OCI-LY1 (cell line): ENCODE data around the gene TMEM127.
A peak's percentile ranks its signal among the peaks of the same experiment; 100 is the strongest.

Experiments
- H2AFZ ChIP-seq: fragments of 200-600 bp; sonication (generic), shearing (Covaris generic); 2 replicates; pipeline ENCODE4 v1.6.0; 2014; ENCODE audit warnings: antibody characterized with exemption, mild to moderate bottlenecking, low read length
- H3F3A ChIP-seq: fragments of 200-600 bp; sonication (generic), shearing (Covaris generic); 2 replicates; pipeline ENCODE4 v1.6.0; 2014; ENCODE audit warnings: mild to moderate bottlenecking, antibody characterized with exemption, low read length, moderate library complexity; ENCODE audit not compliant: insufficient read depth
- H3K27ac ChIP-seq: fragments of 200-600 bp; sonication (generic); 2 replicates; pipeline ENCODE4 v1.5.1; 2014; ENCODE audit warnings: low read length, mixed run types, mild to moderate bottlenecking, low read depth; ENCODE audit not compliant: poor library complexity, severe bottlenecking
- H3K27me3 ChIP-seq: fragments of 200-600 bp; sonication (generic); 2 replicates; pipeline ENCODE4 v1.6.0; 2014; ENCODE audit warnings: antibody characterized with exemption, mild to moderate bottlenecking, low read length, moderate library complexity; ENCODE audit not compliant: insufficient read depth
- H3K36me3 ChIP-seq: fragments of 200-600 bp; sonication (generic); 2 replicates; pipeline ENCODE4 v1.6.1; 2014; ENCODE audit warnings: mild to moderate bottlenecking, antibody characterized with exemption, low read length, moderate library complexity, mixed read lengths; ENCODE audit not compliant: insufficient read depth
- H3K4me1 ChIP-seq: fragments of 200-600 bp; sonication (generic); 2 replicates; pipeline ENCODE4 v1.5.1; 2014; ENCODE audit warnings: mild to moderate bottlenecking, low read length, moderate library complexity; ENCODE audit not compliant: insufficient read depth, severe bottlenecking
- H3K4me2 ChIP-seq: fragments of 200-600 bp; sonication (generic), shearing (Covaris generic); 2 replicates; pipeline ENCODE4 v1.6.1; 2014; ENCODE audit warnings: low read length
- H3K4me3 ChIP-seq: fragments of 200-600 bp; sonication (generic); 2 replicates; pipeline ENCODE4 v1.5.1; 2014; ENCODE audit warnings: low read length, low read depth, mild to moderate bottlenecking, mixed read lengths; ENCODE audit not compliant: poor library complexity, severe bottlenecking
- H3K79me2 ChIP-seq: fragments of 200-600 bp; shearing (Covaris generic); 2 replicates; pipeline ENCODE4 v1.6.1; 2016; ENCODE audit warnings: mixed run types, low read length, mixed read lengths; ENCODE audit not compliant: insufficient read depth
- H3K9ac ChIP-seq: fragments of 200-600 bp; sonication (generic), shearing (Covaris generic); 2 replicates; pipeline ENCODE4 v1.6.1; 2014; ENCODE audit warnings: mild to moderate bottlenecking, low read length, mixed read lengths
- H3K9me2 ChIP-seq: fragments of 200-600 bp; sonication (generic), shearing (Covaris generic); 2 replicates; pipeline ENCODE4 v1.6.1; 2014; ENCODE audit warnings: low read depth, mild to moderate bottlenecking, low read length, mixed read lengths
- H3K9me3 ChIP-seq: fragments of 200-600 bp; shearing (Covaris generic); 2 replicates; pipeline ENCODE4 v1.6.1; 2014; ENCODE audit warnings: low read length, mixed read lengths
- H4K20me1 ChIP-seq: fragments of 200-600 bp; sonication (generic), shearing (Covaris generic); 2 replicates; pipeline ENCODE4 v1.6.0; 2016; ENCODE audit warnings: mild to moderate bottlenecking, low read length; ENCODE audit not compliant: insufficient read depth
- CTCF ChIP-seq: fragments of 200-600 bp; sonication (generic), shearing (Covaris generic); IDR thresholded peaks from 2 replicates; pipeline ENCODE4 v1.5.1; 2017; ENCODE audit warnings: mild to moderate bottlenecking, antibody characterized with exemption, low read length, moderate library complexity, mixed read lengths
- EZH2 ChIP-seq: fragments of 200-600 bp; sonication (generic), shearing (Covaris generic); IDR thresholded peaks from 2 replicates; pipeline ENCODE4 v1.8.0; 2017; ENCODE audit warnings: borderline replicate concordance, mixed run types, mild to moderate bottlenecking, antibody characterized with exemption, low read length, moderate library complexity, mixed read lengths

TMEM127 gene

GRCh38 chr2:96212339-96212738 lies 53.5 kb downstream of the TMEM127 start:
- H3K9me2 ChIP-seq, result no peaks in the 10 kb centered on the region
- no peaks in the 10 kb centered on the region for H3K9me3 ChIP-seq
- no peak overlapping the region for H3K9ac ChIP-seq
- H2AFZ ChIP-seq, result no peak overlapping the region
- peaks cover 8% of the 10 kb centered on the region for H3K79me2 ChIP-seq
- H3K4me3 ChIP-seq, result no peak overlapping the region
- TF ChIP-seq EZH2, result no peak
- TF ChIP-seq CTCF, result no peak
- H3K36me3 ChIP-seq, result peaks cover 7% of the 10 kb centered on the region
- peaks cover 56% of the 10 kb centered on the region for H3K4me1 ChIP-seq
- H3F3A ChIP-seq, result no peaks in the 10 kb centered on the region
- H4K20me1 ChIP-seq, result no peaks in the 10 kb centered on the region
- H3K27ac ChIP-seq, result peak overlapping the region; percentile 92
- no peak overlapping the region for H3K4me2 ChIP-seq
- H3K27me3 ChIP-seq, result no peaks in the 10 kb centered on the region

- peak overlapping the region; percentile 90 for H3K9ac ChIP-seq
- TF ChIP-seq EZH2 (no peak), CTCF (no peak)
- H3K27ac ChIP-seq, result peak overlapping the region; percentile 92
- no peaks in the 10 kb centered on the region for H3K9me2 ChIP-seq
- no peaks in the 10 kb centered on the region for H3F3A ChIP-seq
- H2AFZ ChIP-seq, result no peak overlapping the region
- H3K27me3 ChIP-seq, result no peaks in the 10 kb centered on the region
- H3K36me3 ChIP-seq, result peaks cover 28% of the 10 kb centered on the region
- H3K9me3 ChIP-seq, result no peaks in the 10 kb centered on the region
- 0 out of 2 replicates have a peak, but pooled peaks cover 3% of the 10 kb centered on the region for H4K20me1 ChIP-seq
- peaks cover 34% of the 10 kb centered on the region for H3K79me2 ChIP-seq
- peak overlapping the region; percentile 96 for H3K4me3 ChIP-seq
- peak overlapping the region; percentile 90 for H3K4me2 ChIP-seq
- H3K4me1 ChIP-seq, result peaks cover 63% of the 10 kb centered on the region
These were observed 56.1 kb downstream of the TMEM127 start for GRCh38 chr2:96209729-96210085.

- no peaks in the 10 kb centered on the region for H3K9me2 ChIP-seq
- H3K9ac ChIP-seq, result peak overlapping the region; percentile 90
- no peaks in the 10 kb centered on the region for H3F3A ChIP-seq
- H3K4me3 ChIP-seq, result peak overlapping the region; percentile 96
- 0 out of 2 replicates have a peak, but pooled peaks cover 4% of the 10 kb centered on the region for H4K20me1 ChIP-seq
- H3K79me2 ChIP-seq, result peaks cover 39% of the 10 kb centered on the region
- peaks cover 68% of the 10 kb centered on the region for H3K4me1 ChIP-seq
- H3K9me3 ChIP-seq, result no peaks in the 10 kb centered on the region
- peak overlapping the region; percentile 90 for H3K4me2 ChIP-seq
- H3K27me3 ChIP-seq, result no peaks in the 10 kb centered on the region
- H3K27ac ChIP-seq, result peak overlapping the region; percentile 92
- no peak overlapping the region for H2AFZ ChIP-seq
- TF ChIP-seq EZH2 (no peak), CTCF (no peak)
- H3K36me3 ChIP-seq, result peaks cover 28% of the 10 kb centered on the region
These were observed 56.6 kb downstream of the TMEM127 start for GRCh38 chr2:96209011-96209728.
